Fibroblast of lung (primary cell): Measurements from ENCODE around the gene KIF16B.

Experiments used
- EZH2 ChIP-seq: IDR thresholded peaks from 2 replicates; pipeline ENCODE4 v1.5.1; 2012; ENCODE audit warnings: low read length, control low read depth, mild to moderate bottlenecking; ENCODE audit errors: missing control alignments
- TF ChIP-seq, protein P1 (sequence below), 2 donors: IDR thresholded peaks in 1 of 2; conservative IDR thresholded peaks in 1 of 2; 1 replicate in 1 of 2; 2 replicates in 1 of 2; pipeline ENCODE4 v1.5.1; 2011 to 2012; ENCODE audit warnings: low read length in 2 of 2, control low read depth in 1 of 2, inconsistent platforms in 1 of 2, low read depth in 1 of 2, mild to moderate bottlenecking in 1 of 2

DNA sequence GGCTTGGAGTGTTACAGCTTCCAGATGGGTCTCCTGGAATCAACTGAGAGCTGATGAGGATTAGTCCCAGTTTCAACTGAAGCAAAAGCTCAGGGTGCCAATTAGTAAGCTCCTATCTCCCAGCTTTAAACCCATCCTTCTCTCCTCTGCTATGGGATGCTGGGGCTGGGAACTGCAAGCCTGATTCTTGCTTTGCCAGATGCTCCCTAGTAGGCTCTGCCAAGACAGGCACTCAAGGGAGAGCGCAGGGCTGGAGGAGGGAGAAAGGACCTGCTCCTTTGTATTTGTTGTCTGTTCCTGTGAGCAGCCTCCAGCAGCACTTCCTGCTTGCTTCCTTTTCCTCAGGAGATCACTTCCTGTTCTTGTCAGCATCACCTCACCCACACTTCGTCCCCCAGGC lies 309.7 kb downstream of the KIF16B start:
- TF ChIP-seq, protein P1, sequence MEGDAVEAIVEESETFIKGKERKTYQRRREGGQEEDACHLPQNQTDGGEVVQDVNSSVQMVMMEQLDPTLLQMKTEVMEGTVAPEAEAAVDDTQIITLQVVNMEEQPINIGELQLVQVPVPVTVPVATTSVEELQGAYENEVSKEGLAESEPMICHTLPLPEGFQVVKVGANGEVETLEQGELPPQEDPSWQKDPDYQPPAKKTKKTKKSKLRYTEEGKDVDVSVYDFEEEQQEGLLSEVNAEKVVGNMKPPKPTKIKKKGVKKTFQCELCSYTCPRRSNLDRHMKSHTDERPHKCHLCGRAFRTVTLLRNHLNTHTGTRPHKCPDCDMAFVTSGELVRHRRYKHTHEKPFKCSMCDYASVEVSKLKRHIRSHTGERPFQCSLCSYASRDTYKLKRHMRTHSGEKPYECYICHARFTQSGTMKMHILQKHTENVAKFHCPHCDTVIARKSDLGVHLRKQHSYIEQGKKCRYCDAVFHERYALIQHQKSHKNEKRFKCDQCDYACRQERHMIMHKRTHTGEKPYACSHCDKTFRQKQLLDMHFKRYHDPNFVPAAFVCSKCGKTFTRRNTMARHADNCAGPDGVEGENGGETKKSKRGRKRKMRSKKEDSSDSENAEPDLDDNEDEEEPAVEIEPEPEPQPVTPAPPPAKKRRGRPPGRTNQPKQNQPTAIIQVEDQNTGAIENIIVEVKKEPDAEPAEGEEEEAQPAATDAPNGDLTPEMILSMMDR (conservative IDR thresholded peaks at IDR 0.05 in 1 of 2, IDR thresholded peaks at IDR 0.05 in 1 of 2; ENCODE audit: low read depth in 1 of 2, low read length in 2 of 2), result no peak
- TF ChIP-seq EZH2, result no peak
